Activated T-cell treated with anti-CD3 and anti-CD28 coated beads for 24 hours (primary cell): ENCODE data around the gene HOXA3.

Experiments used
- DNase-seq: peaks from one replicate; pipeline ENCODE4 v3.0.0-alpha.2; 2020; ENCODE audit warnings: low read depth

The HOXA3 gene

DNA sequence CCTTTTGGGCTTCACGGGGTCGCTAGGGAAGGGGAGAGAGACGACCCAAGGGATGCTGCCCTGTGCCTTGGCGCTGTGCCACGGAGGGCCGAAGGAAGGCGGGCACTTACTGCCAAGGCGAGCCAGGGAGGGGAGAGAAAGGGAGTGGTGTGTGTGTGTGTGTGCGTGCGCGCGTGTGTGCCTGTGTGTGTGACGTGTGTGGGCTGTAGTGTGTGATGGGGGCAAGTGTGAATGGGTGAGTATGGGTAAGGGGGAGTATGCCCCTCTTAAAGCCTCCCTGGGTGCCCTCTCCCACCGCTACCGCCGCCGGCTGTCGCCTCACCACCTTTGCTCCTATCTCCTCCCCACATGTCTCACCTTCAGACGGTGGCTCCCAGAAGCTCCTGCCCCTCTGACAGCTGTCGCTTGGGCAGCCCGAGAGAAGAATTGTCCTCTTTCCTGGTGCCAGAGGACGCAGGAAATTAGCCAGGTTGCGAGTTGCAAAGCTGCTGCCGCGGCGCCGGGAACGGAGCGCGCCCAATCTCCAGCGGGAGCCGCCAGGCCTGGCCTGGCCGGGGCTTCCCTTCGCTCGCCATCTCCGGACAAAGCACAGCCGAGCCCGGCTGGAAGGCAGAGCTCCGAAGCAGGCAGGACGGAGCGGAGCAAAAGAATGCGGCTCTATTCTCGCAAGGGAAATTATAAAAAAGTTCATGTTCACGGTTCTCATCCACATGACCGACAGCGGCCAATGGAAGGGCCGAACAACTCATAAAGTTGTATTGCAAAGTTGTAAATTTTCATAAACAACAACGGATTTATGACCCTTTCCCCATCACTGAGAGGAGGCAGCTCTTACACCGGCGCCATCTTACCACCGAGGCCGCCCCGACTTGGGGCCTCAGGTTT is at the start of gene HOXA3:
Gene HOXA3 (minus strand): TSS at position 653 of the 885 bp plus-strand sequence. CDS start 41,943 bp downstream, outside the sequence.
- DNase-seq, result no peak

DNA sequence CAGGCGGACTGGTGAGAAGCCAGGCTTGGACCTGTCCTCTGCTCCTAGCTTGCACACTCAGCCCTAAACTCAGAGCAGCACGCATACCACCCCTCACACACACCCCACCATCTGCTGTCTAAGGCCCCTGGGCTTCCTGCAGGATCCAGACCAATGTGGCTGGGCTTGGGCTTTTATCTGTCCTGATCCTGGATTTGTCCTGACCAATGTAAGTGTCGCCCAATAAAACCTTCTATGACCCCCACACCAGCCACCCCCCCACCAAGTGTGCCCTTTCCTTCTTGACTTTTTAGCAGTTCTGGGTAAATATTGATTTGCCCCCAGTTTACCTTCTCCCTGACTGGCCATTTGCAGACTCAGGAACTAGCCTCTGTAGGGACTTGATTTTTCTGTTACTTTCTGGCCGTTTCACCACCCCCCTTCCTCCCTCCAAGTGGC is 49.2 kb upstream of the HOXA3 start:
- DNase-seq, result no peak

- no peak for DNase-seq
Measured at GRCh38 chr7:27200761-27201579, 48.6 kb upstream of the HOXA3 start.

DNA sequence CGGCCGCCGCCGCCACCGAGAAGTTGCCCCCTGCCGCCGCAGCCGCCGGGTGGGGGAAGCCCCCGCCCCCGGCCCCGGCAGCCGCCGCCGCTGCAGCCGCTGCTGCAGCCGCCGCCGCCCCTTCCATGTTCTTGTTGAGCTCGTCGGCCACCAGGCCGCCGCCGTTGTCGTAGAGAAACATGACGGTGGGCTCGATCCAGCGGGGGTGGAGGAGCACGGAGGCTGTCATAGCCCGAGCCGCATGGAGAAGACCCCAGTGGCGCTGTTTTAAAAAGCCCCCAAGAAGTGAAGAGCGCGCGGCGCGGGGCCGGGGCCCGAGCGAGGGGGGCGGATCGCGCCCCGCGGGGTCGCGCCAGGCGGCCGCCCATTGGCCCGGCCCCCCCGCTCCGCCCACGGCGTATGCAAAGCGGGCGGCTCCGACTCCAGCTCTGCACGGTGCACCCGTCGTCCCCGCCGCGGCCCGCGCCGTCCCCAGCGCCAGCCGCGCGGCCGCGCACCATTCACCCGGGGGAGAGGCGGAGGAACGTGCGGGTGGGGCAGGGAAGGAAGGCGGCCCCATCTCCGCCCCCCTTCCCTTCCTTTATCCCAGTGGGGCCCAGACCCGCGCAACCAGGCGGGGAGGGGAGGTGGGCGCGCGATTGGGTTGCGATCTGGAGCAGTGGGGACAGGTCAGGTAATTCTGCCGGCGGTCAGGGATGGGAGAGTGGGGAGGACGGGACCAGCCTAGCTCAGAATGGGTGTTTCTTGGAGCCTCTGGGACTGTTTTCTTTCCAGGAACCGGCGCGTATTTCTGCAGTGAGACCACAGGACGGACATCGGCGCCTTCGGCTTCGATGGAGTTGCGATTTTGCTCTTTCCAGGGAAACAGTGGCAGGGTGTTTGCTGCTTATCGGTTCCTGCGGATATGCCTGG is 47.7 kb upstream of the HOXA3 start, which contains the start of gene HOXA13:
Gene HOXA13 (minus strand): TSS at position 243 of the 912 bp plus-strand sequence. CDS start 14 bp downstream, at position 229.
- DNase-seq, result no peak

GRCh38 chr7:27198871-27199801 is 46.8 kb upstream of the HOXA3 start:
- no peak for DNase-seq

DNA sequence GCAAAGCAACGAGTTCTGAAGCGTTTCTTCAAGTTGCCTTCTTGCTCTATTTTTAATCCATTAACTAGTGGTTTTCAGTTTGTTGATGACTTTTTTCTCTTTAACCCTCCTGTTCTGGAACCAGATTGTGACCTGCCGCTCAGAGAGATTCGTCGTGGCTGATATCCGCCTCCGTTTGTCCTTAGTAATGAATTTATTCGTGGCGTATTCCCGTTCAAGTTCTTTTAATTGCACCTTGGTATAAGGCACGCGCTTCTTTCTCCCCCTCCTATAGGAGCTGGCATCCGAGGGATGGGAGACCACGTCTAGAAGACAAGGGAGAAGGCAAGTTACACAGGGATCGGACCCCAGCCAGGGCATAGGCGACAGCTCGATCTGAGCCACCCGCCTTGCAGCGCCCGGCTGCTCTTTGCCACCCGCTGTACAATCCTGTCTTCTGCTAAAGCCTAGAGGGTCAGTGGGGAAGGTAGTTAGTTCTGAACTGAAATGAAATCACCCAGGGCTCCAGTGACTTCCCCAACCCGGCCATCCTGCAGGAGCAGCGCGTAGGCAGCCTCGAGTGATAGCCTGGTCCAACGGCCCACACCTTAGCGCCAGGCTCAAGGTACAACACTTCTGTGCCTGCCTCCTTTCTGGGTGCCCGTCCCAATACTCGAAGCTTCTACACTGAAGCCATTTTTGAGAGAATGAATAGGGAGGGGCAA is 45.9 kb upstream of the HOXA3 start:
- DNase-seq, result no peak

DNA sequence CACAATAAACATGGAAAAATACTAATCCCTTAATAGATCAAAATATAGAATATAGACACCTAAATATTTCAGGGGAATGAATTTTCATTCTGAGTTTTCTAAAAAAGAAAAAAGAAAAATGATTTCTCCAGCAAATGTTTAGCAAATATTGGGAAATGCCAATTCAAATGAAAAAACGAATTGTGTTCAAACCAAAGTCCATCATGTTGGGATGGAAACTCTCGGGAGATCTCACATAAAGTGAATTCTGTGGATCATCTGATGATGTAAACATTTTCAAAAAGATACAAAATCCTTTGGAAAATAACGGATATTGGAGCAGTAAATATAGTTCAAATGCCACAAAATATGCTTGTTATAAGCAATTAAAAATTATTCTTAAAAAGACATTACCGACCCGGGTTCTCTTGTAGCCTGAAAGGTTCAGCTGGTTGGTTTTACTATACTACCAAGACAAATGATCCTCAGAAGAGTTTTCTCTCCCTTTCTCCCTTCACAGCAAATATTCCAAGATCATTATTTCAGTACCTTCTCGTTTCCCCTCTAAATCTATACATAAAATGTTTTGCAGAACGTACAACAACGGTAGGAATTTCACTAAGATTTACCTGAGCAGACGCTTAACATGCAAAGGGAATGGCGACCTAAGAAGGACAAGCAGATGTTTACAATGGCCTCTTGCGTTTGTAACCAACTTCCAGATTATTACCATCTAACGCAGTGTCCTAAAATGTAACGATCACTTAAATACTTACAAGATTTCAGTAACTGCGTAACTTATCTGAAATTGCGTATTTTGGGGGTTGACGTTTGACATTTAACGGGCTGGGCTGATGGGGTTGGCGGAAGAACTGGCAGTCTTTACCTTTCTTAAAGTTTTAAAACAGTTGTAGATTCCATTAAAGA is 45.0 kb upstream of the HOXA3 start:
- no peak for DNase-seq

DNA sequence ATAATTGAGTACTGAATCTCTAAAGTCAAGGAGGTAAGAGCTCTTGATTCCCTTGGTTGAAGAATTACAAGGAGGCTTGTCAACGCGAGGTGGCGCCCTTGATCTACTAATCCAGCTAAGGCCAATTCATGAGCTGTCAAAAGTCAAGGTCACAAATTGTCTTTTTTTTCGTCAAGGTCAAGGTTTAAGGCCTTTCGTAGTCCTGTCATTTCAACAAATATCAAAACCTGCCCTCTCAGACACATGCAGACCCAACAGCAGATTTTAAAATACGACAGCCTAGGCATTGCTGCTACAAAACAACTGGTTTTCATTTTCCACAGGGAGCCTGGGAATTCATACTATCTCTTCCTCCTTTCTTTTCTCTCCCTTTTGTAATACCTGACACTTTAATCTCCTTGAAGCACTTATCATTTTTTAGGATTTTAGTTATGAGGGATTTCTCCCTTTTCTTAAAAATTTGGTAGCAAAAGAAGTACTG is 43.9 kb upstream of the HOXA3 start:
- peak; percentile 75 for DNase-seq

GRCh38 chr7:27194686-27195379 is 42.5 kb upstream of the HOXA3 start:
- no peak for DNase-seq

DNA sequence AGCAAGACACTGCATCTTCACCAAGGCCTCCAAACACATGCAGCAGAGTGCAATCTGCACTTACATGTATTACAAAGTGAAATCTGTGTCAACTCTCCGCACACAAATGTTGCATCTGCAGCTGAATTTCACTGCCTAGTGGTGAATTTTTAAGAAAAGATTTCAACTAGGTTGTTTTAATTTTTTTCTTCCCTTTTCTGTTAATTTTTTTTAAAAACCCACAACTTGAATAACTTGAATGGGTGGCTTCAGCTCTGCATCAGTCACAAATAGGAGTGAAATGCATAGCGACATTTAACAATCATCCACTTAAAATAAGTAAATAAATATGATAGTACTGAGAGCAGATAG is 41.6 kb upstream of the HOXA3 start:
- DNase-seq, result no peak

GRCh38 chr7:27193335-27194001 is 41.1 kb upstream of the HOXA3 start:
- no peak for DNase-seq

- no peak for DNase-seq
Measured at GRCh38 chr7:27192546-27193334, 40.4 kb upstream of the HOXA3 start.

DNA sequence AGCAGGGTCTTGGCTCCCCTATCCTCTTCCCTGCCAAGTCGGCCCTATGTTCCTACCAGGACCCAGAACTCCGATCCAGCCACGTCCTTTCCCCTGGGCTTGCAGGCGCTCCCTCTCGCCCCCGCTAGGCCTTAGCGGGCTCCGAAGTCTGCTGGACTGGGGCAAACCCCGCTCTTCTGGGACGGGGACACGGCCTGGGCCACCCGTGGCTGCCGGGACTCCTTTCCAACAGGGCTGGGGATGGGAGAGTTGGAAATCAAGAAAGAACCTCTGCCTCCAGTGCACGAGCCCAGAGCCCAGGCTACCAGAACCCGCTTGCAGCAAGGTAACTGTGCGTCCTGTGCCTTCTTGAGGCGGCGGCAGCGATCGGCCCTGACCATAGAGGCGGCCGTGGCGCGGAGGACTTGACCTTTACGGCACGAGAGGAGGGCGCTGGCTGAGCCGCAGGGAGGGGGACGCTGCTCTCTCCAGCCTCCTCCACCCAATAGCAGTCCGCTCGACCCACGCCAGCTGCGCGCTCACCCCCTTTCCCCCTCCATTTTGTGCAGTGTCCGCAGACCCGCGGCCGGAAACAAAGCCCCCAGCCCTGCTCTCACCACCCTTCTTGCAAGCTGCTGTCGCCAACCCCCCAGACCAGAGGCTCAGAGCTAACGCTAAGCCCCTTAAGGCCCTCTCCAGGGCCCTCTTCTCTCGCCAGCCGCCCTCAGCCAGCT is 39.6 kb upstream of the HOXA3 start:
- DNase-seq, result no peak

- no peak for DNase-seq
Measured at GRCh38 chr7:27191161-27191731, 38.9 kb upstream of the HOXA3 start.

GRCh38 chr7:27189997-27190748 is 37.8 kb upstream of the HOXA3 start:
- no peak for DNase-seq
